SW480 (cell line): ENCODE results near the gene ADAMTSL1.

ENCODE experiments used
- DNase-seq: peaks from one replicate; pipeline ENCODE4 v3.0.0-alpha.2; 2016; ENCODE audit warnings: low spot score

Gene ADAMTSL1

DNA sequence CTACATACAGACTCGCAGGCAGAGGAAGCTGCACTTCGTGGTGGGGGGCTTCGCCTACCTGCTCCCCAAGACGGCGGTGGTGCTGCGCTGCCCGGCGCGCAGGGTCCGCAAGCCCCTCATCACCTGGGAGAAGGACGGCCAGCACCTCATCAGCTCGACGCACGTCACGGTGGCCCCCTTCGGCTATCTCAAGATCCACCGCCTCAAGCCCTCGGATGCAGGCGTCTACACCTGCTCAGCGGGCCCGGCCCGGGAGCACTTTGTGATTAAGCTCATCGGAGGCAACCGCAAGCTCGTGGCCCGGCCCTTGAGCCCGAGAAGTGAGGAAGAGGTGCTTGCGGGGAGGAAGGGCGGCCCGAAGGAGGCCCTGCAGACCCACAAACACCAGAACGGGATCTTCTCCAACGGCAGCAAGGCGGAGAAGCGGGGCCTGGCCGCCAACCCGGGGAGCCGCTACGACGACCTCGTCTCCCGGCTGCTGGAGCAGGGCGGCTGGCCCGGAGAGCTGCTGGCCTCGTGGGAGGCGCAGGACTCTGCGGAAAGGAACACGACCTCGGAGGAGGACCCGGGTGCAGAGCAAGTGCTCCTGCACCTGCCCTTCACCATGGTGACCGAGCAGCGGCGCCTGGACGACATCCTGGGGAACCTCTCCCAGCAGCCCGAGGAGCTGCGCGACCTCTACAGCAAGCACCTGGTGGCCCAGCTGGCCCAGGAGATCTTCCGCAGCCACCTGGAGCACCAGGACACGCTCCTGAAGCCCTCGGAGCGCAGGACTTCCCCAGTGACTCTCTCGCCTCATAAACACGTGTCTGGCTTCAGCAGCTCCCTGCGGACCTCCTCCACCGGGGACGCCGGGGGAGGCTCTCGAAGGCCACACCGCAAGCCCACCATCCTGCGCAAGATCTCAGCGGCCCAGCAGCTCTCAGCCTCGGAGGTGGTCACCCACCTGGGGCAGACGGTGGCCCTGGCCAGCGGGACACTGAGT, 303.2 kb downstream of the ADAMTSL1 start:
- DNase-seq = no peak

DNA sequence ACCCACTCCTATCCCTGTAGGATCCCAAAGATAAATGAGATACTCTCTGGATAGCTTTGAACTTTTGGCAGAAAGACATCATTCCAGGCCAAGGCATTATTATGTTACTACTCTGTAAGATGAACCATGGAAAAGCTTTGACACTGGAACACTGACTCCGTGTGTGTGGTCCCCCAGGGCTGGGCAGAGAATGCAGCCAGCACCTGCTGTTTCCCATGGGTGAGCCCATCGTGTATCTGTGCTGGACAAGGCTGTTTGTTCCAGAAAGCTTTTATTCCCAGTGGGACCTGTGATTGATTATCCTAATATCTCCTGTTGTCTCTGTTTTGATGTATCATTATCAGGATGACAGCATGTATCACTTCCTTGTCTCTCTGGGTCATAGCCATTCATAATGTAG, 304.2 kb downstream of the ADAMTSL1 start:
- DNase-seq = no peak

DNA sequence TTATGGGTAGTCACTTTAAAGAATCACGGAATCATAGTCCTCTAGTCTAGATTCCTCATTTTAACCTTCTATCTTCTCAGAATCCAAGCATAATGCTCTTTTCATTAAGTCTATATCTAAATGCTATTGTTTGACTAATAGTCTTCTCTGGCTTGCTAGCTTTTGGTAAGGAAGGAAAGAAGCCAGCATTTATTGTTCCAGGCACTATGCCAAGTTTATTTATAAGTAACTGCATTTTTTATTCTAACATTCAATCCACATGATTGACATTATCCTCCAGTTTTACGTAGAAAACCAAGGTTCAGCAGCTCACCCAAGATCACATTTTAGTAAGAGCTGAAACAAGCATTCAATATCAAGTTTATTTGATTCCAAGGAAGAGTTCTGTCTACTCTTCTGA, 304.9 kb downstream of the ADAMTSL1 start:
- no peak for DNase-seq

DNA sequence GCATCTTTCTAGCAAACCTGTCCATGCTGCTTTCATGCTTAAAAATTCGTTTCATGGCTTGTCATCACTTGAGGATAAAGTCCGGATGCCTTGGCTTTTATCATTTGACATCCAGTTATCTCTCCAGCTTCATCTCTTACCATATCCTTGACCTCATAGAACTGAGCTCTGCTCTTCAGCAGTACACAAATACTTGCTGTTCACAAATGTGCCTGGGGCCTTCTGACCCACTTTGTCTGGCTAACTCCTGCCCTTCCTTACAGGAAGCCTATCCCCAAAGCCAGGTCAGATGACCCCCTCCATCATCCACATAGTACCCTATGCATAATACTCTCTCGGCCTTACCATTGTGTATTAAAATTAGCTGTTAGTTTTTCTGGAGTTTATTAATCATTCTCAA, 310.0 kb downstream of the ADAMTSL1 start:
- DNase-seq = no peak

DNA sequence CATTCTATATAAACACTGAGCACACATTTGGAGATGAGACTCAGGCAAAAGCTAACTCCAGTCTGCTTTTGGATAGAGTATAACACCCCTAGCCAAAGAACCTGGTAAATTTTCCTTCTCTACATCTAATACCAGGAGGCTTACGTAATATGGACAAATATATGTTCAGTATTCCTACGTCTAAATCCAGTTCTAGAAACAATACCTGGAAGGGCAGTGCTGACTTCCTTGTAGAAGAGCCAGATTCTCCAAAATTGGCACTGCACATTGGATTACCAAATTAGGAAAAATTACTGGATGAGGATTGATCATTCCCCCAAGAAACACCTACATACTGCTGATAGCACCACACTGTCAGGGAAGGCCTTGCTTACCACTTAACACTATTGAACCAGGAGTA, 311.7 kb downstream of the ADAMTSL1 start:
- DNase-seq = no peak

DNA sequence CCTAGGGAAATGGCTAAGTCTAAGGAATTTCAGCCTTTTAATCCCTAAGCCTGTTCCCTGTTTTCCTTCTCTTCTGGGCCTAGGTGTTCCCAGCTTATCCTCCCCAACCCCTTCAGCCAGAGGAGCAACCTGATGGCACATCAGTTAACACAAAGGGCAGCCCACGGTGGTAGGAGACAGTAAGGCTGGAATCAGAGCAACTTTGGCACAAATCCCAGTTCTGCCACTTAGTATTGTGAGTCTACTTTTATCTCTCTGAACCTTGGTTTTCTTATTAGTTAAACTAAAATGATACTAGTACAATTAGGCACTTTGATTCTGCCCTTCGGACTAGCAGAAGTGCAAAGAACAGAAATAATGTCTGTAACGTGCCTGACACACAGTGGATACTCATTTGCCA, 312.2 kb downstream of the ADAMTSL1 start:
- no peak for DNase-seq

DNA sequence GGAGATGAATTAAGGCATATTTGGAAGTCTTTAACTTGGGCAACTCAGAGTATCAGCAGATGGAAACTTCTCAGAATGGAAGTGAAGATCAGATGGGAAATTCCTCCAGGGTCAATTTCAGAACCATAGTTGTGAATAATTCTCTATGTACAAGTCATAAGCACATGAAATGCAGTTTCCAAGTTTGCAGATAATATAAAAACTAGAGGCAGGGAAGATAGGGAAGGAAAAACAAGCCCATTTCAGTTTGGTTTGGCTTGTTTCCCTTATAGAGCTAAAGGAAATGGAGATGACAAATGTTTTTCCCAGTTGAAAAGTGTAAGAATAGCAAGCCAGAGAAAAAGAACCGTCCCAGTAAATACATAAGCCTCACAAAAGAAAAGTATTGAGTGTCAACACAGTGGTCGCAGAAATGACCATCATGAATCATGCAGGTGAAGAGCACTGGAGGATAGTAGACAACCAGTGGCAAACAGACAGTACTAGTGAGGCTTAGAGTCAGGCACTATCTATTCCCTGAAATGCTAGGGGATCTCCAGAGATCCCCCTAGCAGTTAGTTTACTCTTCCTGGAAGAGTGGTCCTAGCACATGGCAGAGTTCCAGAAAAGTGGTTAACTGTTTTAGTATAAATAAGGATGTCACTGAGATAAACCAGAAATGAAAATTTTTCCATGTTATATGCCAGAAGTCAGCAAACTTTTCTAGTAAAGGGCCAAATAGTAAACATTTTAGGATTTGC, 313.1 kb downstream of the ADAMTSL1 start:
- DNase-seq = no peak

DNA sequence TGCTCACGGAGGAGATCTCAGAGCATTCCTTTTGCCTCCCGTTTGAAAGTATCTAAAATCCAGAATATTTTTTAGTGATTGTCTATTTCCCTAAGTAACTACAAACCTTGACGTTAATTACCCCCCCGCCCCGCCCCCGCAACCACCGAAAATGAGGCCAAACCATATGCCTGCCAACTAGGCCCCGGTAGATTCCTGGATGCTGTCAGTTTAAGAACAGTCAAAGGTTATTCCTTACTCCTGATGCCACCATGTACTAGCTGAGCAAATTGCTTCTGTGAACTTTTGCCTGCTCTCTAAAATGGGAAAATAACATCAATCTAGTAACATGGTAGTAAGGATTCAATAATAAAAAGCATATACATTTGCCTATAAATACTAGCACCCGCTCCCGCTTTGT, 314.3 kb downstream of the ADAMTSL1 start:
- DNase-seq = no peak

DNA sequence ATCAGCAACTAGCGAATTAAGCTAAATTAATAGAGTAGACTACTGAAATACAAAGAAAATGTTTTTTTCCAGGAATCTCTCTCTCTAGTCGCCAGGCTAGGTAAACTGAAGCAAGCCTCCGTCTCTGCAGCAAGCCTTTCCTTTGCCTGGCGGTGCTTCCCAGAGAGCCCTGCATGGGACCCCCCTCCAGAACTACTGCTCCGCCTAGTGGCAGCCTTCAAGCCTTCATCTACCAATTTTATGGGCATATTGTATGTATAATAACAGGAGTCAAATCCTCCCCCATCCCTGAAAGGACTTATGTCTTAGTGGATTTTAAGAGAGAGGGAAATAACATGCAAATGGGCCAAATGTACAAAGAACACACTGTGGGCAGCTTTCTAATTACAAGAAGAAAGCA, 317.1 kb downstream of the ADAMTSL1 start:
- peak; percentile 26 for DNase-seq

DNA sequence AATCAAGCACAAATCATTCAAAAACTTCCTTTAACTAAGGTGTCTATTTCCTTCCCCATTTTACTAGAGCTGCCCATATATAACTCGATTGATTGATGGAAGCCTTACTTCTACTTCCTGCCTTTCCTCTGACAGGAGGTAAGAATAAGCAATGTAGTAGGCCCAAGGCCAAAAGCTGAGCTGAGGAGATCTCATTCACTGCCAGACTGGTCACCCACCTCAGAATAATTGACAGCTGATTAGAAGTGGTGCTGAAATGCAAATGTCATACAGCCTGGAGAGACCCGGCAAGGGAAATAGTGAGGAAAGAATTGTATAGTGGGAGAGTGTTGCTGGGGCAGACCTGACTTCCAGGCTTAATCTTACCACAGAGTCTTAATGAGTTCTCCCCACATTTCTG, 319.2 kb downstream of the ADAMTSL1 start:
- DNase-seq = no peak

DNA sequence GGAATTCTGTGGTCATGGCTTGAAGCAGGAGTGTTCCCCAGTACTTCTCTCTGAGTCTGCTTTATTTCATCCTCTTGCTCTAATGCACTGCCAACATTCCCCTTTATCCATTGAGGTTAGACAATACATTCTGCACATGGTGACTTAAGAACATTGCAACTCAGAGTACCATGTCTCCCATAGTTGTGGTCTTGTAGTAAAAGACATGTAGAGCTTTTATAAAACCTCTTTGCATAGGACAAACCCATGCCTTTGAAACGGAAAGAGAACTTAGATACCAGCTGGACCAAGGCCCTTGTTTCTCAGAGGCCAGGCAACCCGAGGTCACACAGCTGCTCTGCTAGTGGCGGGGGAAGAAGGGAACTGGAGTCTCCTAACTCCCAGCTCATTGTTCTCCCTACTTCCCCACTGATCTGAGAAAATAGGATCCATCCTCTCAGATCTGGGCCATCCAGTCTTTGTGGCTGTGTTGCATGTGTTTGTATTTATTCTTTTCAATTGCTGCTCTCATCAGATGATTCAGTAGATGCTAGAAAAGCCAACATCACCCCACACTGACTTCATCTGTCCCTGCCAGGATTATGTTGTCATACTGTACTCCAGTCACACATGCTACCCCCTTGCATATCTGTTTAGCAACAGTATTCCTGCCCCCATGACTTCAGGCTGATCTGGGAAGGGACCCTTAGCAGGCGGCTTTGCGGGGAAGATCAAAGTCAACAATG, 322.2 kb downstream of the ADAMTSL1 start:
- DNase-seq = no peak

DNA sequence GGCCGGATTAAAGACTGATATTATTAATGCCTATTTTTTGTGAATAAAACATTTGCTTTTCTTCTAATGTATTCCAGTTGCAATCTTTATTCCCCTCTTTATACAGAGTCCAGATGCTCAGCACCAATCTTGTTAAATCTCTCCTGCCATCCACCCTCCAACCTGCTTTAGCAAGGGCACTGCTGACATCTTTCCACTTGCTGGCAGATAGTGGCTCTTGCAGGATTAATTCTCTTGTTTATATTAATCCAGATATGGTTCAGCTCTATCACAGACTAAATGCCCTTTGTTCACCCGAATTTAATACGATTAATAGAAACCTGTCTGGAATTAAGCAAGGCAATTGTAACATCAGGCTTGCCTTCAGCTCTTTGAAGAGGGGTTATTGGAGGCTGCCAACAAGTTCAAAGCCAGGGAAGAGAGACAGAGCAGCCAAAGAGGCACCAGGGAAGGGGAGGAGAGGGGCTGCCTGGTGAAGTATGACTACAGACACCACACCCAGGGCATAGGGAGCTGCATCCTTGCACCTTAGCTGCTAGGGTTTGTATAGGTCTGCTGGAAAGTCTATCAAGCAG, 322.8 kb downstream of the ADAMTSL1 start:
- no peak for DNase-seq

DNA sequence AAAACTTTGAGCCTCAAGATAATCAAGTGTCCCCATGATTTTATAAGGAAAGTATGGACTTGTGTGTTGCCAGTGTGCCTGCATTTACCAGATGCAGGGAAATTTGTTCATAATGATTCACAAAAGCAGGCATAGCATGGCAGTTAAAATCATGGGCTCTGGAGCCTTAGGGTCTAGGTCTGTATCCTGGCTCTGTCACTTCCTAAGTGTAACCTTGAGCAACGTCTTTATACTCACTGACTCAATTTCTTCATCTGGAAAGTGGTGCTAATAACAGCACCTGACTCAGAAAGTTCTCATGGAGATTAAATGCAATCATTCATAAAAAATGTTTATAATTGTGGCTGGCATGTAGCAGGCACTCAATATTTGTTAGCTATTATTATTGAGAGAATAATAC, 324.2 kb downstream of the ADAMTSL1 start:
- no peak for DNase-seq

DNA sequence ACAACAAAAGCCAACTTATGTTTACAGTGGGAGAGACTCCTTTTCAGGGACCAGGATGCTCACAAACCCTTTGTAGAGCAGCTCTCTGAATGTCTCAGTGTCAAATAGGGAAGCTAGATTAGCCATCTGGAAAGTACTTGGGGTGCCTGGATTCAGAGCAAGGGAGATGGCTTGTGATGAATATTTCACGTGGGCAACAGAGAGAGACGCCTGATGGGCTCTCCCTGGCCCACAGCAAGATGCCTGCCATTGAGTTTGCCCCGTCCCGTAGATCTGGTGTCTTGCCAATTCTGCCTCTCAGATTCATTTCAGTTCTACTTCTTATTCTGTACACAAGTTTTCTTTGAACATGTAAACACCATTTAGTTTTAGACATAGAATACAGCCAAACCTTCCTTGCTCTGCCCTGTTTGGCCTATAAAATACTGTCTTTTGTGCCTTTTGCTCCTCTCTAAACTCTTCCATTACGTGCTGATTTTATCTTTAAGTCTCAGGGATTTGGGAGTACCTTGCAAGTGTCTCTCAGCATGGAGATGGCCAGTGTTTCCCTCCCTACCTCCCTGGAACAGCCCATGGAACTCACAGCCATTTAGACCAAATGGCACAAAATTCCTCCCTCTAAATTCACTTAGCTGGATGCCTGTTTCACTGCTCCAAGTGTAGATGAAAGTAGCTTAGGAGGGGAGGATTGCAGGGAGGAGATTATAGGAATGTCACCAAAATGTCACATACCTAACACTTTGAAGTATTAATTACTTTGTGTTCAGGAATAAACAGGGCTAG, 324.7 kb downstream of the ADAMTSL1 start:
- no peak for DNase-seq

DNA sequence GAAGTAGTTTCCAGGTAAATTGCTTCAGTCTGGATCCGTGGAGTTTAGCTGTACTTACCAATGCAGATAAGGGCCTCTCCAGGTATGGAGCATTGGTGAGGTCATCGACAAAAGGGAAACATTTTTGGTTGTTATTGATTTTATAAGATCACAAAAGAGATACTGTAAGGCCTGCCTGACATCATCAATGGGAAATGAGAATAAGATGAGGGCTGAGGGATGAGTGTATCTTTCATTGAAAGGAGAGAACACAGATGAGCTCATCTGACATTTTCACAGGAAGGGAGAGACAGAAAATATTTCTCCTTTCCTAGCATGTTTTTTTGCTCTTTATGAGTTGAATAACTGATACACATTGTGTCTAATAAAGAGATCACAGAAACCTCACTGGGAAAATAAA, 325.5 kb downstream of the ADAMTSL1 start:
- DNase-seq = no peak

DNA sequence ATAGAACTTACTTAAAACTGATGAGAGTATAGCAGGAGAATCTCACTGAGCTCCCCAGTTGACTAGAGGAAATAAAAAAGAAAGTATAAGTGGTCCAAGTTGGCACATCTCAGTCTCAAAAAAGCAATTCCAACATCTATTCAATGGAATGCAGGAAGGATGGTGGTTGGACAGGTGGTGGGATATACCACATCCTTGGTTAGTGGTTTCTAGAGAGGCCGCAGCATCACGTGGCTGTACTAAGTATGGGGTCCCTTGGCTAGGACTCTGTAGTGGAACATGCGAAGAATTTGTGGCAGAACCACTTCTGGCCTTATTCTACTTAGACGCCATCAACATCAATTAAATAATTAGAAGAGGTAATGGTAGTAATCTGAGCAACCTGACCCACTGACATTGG, 326.6 kb downstream of the ADAMTSL1 start:
- peak; percentile 31 for DNase-seq

DNA sequence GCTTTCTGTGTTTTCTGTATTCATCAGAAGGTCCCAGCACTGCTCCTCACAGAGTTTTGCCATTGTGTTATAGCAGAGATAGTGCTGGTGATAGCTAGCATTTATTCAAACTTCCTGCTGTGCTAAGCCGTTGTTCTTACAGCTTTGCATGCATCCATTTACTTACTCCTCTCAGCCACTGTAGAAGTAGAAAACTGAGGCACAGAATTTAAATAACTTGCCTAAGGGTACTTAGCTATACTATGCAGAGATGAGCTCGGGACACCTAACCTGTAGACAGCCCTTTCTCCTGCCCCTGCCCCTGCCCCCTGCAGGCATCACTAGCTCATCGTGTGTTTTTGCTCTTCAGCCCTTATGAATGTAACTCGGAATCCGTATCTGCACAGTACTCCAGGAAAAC, 331.4 kb downstream of the ADAMTSL1 start:
- no peak for DNase-seq

DNA sequence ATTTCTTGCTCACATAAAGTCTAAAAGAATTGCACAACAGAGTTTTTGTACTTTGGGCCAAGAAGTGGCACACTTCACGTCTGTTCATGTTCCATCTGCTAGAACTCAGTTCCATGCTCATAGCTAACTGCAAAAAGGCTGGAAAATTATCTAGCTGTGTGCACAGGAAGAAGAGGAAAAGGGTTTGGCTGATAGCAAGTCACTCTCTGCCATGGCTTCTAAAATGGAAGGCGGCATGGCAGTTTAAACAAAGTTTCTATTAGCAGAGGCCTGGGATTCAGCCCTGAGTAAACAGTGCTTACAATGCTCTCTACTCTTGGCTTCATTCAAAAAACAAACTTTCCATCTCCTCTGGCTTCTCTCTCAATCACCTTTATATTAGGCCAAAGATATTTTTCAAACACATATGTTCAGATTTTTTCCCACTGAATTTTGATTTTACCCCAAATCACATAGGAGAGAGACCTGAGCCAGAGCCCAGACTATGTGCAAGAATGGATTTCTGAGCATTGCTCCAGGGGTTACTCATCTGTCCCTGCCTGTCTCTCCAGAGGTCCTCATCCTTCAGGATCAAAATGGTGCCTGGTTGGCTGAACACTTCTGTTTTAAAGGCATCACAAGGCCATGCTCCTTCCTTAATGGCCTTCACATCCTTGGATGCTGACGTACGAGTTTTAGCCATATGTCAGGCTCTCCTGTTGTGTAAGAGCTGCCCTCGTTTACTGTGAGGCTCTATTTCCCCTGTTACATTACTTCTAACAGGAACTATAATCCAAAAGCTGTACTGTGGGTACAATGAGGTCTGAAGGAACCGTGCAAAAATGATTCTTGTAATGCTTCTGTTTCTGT, 332.5 kb downstream of the ADAMTSL1 start:
- no peak for DNase-seq

DNA sequence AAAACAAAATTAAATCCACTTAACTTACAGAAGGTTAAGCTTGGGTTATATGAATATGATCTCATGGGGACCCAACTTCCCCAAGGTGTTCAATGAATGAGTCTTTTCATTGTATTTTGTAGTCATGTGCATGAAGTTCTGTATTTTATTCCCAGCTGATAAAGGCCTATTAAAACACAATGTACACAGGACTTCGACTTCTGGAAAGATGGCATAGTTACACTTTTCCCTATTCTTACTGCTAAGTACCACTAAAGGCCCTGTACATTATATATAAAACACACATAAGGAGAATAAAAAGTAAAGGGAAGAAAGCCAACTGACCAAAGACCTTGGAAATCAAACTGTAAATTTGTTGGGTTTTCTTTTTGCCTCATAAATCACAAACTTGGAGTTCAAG, 336.6 kb downstream of the ADAMTSL1 start:
- DNase-seq = no peak

DNA sequence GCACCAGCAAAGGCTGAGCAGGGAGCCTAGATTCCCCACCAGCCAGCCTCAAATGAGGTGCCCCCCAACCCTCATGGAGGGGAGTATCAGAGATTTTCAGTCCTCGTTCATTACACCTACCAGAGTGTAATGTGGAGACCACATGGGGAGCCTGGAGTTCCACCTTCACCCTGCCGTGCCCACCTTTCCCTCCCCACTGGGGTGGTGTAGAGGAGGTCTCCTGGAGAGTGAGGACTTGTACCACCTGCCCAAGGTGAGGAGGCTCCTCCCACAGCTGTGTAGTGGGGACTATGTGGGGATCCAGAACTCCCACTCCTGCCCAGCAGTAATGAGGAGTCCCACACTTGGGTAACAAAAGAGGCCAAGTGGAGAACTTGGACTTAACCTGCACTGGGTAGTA, 337.2 kb downstream of the ADAMTSL1 start:
- DNase-seq = no peak

DNA sequence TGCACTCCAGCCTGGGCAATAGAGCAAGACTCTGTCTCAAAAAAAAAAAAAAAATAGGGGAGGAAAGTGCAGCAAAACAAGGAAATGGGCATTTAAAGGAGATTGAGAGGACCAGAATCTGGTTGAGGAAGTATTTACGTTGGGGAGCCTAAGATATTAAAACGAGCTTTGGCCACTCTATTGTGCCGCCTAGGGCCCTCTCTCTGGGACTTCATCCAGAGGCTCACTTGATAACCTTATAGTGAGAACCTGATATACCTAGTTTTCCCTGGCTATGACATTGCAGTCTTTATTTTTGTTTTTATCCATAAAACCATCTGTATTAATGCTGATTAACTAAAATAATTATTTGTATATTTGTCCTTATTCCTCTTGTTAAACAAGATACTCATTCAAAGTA, 345.5 kb downstream of the ADAMTSL1 start:
- DNase-seq = no peak
